ENCODE data around the gene GPR137C. TPM values are rescaled to one million over a fixed set of nuclear protein-coding genes. Genes with fewer than 3 reads are reported as not detected.

GPR137C gene
- total RNA-seq, 1 experiment from 2014 or later = 4.3 TPM

DNA sequence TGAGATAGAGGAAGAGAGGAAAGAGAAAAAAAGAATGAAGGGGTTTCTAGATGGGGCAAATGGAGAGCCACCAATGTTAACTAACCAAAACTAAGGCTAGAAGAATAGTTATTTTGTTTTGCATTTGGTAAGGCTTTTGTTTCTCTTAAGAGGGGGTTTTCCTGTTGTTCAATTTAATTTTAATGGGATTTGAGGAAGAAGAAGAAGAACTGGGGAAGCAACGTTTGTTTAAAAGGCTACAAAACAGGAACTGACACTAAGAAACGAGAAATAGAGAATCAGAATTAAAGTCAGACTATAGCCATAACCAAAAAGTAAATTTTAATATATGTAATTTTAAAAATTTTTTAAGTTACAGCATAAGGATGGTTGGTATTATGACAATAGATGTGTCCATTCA lies 14.0 kb upstream of the GPR137C start:
- H3K36me3 Mint-ChIP-seq (ENCODE audit: insufficient read depth in 1 of 3, low read depth in 3 of 3) = peaks cover 0 to 26% (median 9%) of the 10 kb centered on the region in 3 experiments; a peak in 5 of 7 replicates
- no peaks in the 10 kb centered on the region for H3K27me3 ChIP-seq (ENCODE audit: insufficient read depth, low read length)
- peak overlapping the region in 1 of 3 experiments; percentile 46; a peak in 3 of 7 replicates for H3K27ac Mint-ChIP-seq
- H3K18ac ChIP-seq (ENCODE audit: insufficient read length, low read depth, low read length) = no peak overlapping the region
- TF ChIP-seq, protein P1, sequence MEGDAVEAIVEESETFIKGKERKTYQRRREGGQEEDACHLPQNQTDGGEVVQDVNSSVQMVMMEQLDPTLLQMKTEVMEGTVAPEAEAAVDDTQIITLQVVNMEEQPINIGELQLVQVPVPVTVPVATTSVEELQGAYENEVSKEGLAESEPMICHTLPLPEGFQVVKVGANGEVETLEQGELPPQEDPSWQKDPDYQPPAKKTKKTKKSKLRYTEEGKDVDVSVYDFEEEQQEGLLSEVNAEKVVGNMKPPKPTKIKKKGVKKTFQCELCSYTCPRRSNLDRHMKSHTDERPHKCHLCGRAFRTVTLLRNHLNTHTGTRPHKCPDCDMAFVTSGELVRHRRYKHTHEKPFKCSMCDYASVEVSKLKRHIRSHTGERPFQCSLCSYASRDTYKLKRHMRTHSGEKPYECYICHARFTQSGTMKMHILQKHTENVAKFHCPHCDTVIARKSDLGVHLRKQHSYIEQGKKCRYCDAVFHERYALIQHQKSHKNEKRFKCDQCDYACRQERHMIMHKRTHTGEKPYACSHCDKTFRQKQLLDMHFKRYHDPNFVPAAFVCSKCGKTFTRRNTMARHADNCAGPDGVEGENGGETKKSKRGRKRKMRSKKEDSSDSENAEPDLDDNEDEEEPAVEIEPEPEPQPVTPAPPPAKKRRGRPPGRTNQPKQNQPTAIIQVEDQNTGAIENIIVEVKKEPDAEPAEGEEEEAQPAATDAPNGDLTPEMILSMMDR (conservative IDR thresholded peaks at IDR 0.05) = no peak
- H4K8ac ChIP-seq (replicated peaks; ENCODE audit: insufficient read length, low read depth, low read length) = no peak overlapping the region
- no peak overlapping the region for H2BK15ac ChIP-seq (ENCODE audit: low read depth, low read length)
- H3K4me3 Mint-ChIP-seq = no peak overlapping the region
- H2AK5ac ChIP-seq (ENCODE audit: insufficient read length, low read length) = no peak overlapping the region
- H3K23ac ChIP-seq (ENCODE audit: insufficient read length, low read depth, low read length) = no peak overlapping the region
- WGBS (ENCODE audit: extremely low coverage, insufficient read length, low lambda C conversion rate) = no CpG with 5 or more reads among the region's 2 CpGs
- no peak overlapping the region for H4K91ac ChIP-seq (ENCODE audit: insufficient read length, low read depth, low read length)
- no peaks in the 10 kb centered on the region for H4K20me1 ChIP-seq (ENCODE audit: control insufficient read depth, insufficient read depth, insufficient read length)
- no peak overlapping the region for H2BK12ac ChIP-seq (ENCODE audit: insufficient read length, low read depth, low read length)
- H2BK120ac ChIP-seq (ENCODE audit: low read depth, low read length, poor library complexity, severe bottlenecking) = no peak overlapping the region
- H2BK5ac ChIP-seq (ENCODE audit: insufficient read length, low read length) = no peak overlapping the region
- H3K4me1 Mint-ChIP-seq = peaks cover 7 to 8% of the 10 kb centered on the region in 2 experiments
- DNase-seq = no peak
- no peak overlapping the region for H3K14ac ChIP-seq (ENCODE audit: insufficient read depth, low read length)
- H3K9me3 Mint-ChIP-seq = no peaks in the 10 kb centered on the region
- H3K56ac ChIP-seq (ENCODE audit: insufficient read length, low read depth, low read length) = no peak overlapping the region
- H3K4me1 ChIP-seq (ENCODE audit: insufficient read depth, low read length) = peaks cover 4% of the 10 kb centered on the region; the same call in 1 of the 2 replicates
- no peak overlapping the region for H4K5ac ChIP-seq (ENCODE audit: insufficient read length, low read depth, low read length)
- H3K23me2 ChIP-seq (ENCODE audit: insufficient read length, low read depth, low read length, poor library complexity, severe bottlenecking) = no peaks in the 10 kb centered on the region
- no peak overlapping the region for H3K4ac ChIP-seq (ENCODE audit: low read depth, low read length)
- H2BK20ac ChIP-seq (ENCODE audit: low read depth, low read length, poor library complexity, severe bottlenecking) = no peak overlapping the region
- H3K27me3 Mint-ChIP-seq (ENCODE audit: low read depth) = no peaks in the 10 kb centered on the region
- no peaks in the 10 kb centered on the region for H3K79me1 ChIP-seq (ENCODE audit: insufficient read depth, low read depth, low read length, poor library complexity, severe bottlenecking)
- H3K9ac ChIP-seq (ENCODE audit: extremely low read depth, insufficient read length, low read length) = no peak overlapping the region
- H3T11ph ChIP-seq (ENCODE audit: low read length) = no peak overlapping the region
- no peak overlapping the region for H3K4me2 ChIP-seq (ENCODE audit: insufficient read depth, insufficient read length, low read length)
- no peak overlapping the region for H2AFZ ChIP-seq (ENCODE audit: low read length)
- no peaks in the 10 kb centered on the region for H3K79me2 ChIP-seq (ENCODE audit: insufficient read depth, low read length)
- no peak overlapping the region for H3K27ac ChIP-seq (ENCODE audit: insufficient read length, low read depth, low read length)
- no peaks in the 10 kb centered on the region for H3K9me3 ChIP-seq (ENCODE audit: control insufficient read depth, low read depth, low read length)

All from H9 (cell line).